IMR-90 (cell line): ENCODE measurements around the gene KIAA0232. TPM values are rescaled to one million over a fixed set of nuclear protein-coding genes. Genes with fewer than 3 reads are reported as not detected.

Source experiments
- ATAC-seq: fragments of 200-7000 bp; cut with Tn5 transposase; 2 replicates; pipeline ENCODE4 v1.9.1; 2020; ENCODE audit warnings: low read depth, mild to moderate bottlenecking, moderate library complexity
- BruUV-seq: library from RNA; stranded (reverse); fragments of 400-500 nt; replicated peaks from 2 replicates; lab custom pipeline; 2021; lab: Mats Ljungman, UMichigan
- CTCF ChIA-PET: fragments of 300-600 bp; formaldehyde crosslinking; extraction: SDS; loops from one replicate; lab custom pipeline; 2021; ENCODE audit warnings: antibody characterized with exemption; lab: Yijun Ruan, JAX
- POLR2A ChIA-PET: fragments of 300-600 bp; sonication (Branson Sonifier 250); formaldehyde crosslinking; loops from one replicate; lab custom pipeline; 2022; ENCODE audit warnings: antibody characterized with exemption; ENCODE audit not compliant: unreplicated experiment; lab: Charles Lee
- DNase-seq: peaks from one replicate; pipeline ENCODE4 v3.0.0; 2013
- H2AFZ ChIP-seq: replicated peaks from 2 replicates; pipeline ENCODE3; 2013; ENCODE audit warnings: low read length, mild to moderate bottlenecking; ENCODE audit not compliant: poor library complexity
- H2AK5ac ChIP-seq: 2 replicates; pipeline ENCODE4 v1.6.1; 2013; ENCODE audit warnings: low read depth, low read length, inconsistent platforms
- H2AK9ac ChIP-seq: replicated peaks from 2 replicates; pipeline ENCODE3; 2013; ENCODE audit warnings: mild to moderate bottlenecking, low read depth, low read length, moderate library complexity; ENCODE audit not compliant: poor library complexity
- H2BK120ac ChIP-seq: 2 replicates; pipeline ENCODE4 v1.6.1; 2013; ENCODE audit warnings: low read depth, low read length, inconsistent platforms
- H2BK15ac ChIP-seq: 3 replicates; pipeline ENCODE4 v1.6.1; 2013; ENCODE audit warnings: low read depth, low read length, inconsistent platforms
- H2BK20ac ChIP-seq: 2 replicates; pipeline ENCODE4 v1.6.1; 2013; ENCODE audit warnings: low read depth, mild to moderate bottlenecking, inconsistent platforms, low read length, moderate library complexity
- H2BK5ac ChIP-seq: 2 replicates; pipeline ENCODE4 v1.6.1; 2013; ENCODE audit warnings: mild to moderate bottlenecking, low read depth, low read length, inconsistent platforms; ENCODE audit not compliant: poor library complexity, severe bottlenecking
- H3K14ac ChIP-seq: replicated peaks from 2 replicates; pipeline ENCODE4 v1.6.1; 2013; ENCODE audit warnings: low read depth, low read length, inconsistent platforms
- H3K18ac ChIP-seq: 2 replicates; pipeline ENCODE4 v1.6.1; 2013; ENCODE audit warnings: low read depth, low read length, control low read depth
- H3K23ac ChIP-seq: 2 replicates; pipeline ENCODE4 v1.6.1; 2013; ENCODE audit warnings: low read depth, low read length, inconsistent platforms
- H3K27ac ChIP-seq: 2 replicates; pipeline ENCODE4 v1.5.1; 2013; ENCODE audit warnings: mild to moderate bottlenecking, control low read depth, low read length; ENCODE audit not compliant: insufficient read depth
- H3K27me3 ChIP-seq: 2 replicates; pipeline ENCODE4 v1.6.1; 2013; ENCODE audit warnings: low read length; ENCODE audit not compliant: control insufficient read depth, insufficient read depth
- H3K36me3 ChIP-seq: 2 replicates; pipeline ENCODE4 v1.6.1; 2013; ENCODE audit warnings: low read length, mixed read lengths; ENCODE audit not compliant: control insufficient read depth, insufficient read depth
- H3K4ac ChIP-seq: 2 replicates; pipeline ENCODE4 v1.6.1; 2013; ENCODE audit warnings: low read depth, low read length, inconsistent platforms
- H3K4me1 ChIP-seq: 2 replicates; pipeline ENCODE4 v1.6.1; 2013; ENCODE audit warnings: low read length, mixed read lengths; ENCODE audit not compliant: control insufficient read depth, insufficient read depth
- H3K4me2 ChIP-seq: 2 replicates; pipeline ENCODE4 v1.6.1; 2013; ENCODE audit warnings: low read depth, mild to moderate bottlenecking, control low read depth, low read length, moderate library complexity
- H3K4me3 ChIP-seq: 2 replicates; pipeline ENCODE4 v1.5.1; 2013; ENCODE audit warnings: low read depth, mild to moderate bottlenecking, control low read depth, low read length, moderate library complexity; ENCODE audit not compliant: insufficient read depth
- H3K56ac ChIP-seq: 2 replicates; pipeline ENCODE4 v1.6.1; 2013; ENCODE audit warnings: low read length, inconsistent platforms; ENCODE audit not compliant: insufficient read depth; ENCODE audit errors: extremely low read depth
- H3K79me1 ChIP-seq, 2 experiments: 2 replicates each; pipeline ENCODE4 v1.6.1; 2013; ENCODE audit warnings: low read length in 2 of 2, inconsistent platforms in 1 of 2, low read depth in 1 of 2
- H3K9ac ChIP-seq: 2 replicates; pipeline ENCODE4 v1.6.1; 2013; ENCODE audit warnings: low read depth, low read length, control low read depth
- H3K9me1 ChIP-seq: 2 replicates; pipeline ENCODE4 v1.6.1; 2013; ENCODE audit warnings: low read length, inconsistent platforms; ENCODE audit not compliant: insufficient read depth
- H3K9me3 ChIP-seq: 2 replicates; pipeline ENCODE4 v1.6.1; 2013; ENCODE audit warnings: low read length; ENCODE audit not compliant: control insufficient read depth, insufficient read depth
- H4K20me1 ChIP-seq: 2 replicates; pipeline ENCODE4 v1.6.1; 2013; ENCODE audit warnings: low read length, inconsistent platforms; ENCODE audit not compliant: insufficient read depth
- H4K5ac ChIP-seq: 2 replicates; pipeline ENCODE4 v1.6.1; 2013; ENCODE audit warnings: mild to moderate bottlenecking, low read depth, low read length, control low read depth
- H4K8ac ChIP-seq, 2 experiments: 2 replicates each; pipeline ENCODE4 v1.6.1; 2013; ENCODE audit warnings: low read depth in 2 of 2, low read length in 2 of 2, control low read depth in 1 of 2, inconsistent platforms in 1 of 2
- H4K91ac ChIP-seq: 2 replicates; pipeline ENCODE4 v1.6.1; 2013; ENCODE audit warnings: low read depth, low read length, inconsistent platforms; ENCODE audit not compliant: insufficient read depth
- BHLHE40 ChIP-seq: fragments of 150-350 bp; IDR thresholded peaks from 2 replicates; pipeline ENCODE4 v1.6.1; 2016; ENCODE audit warnings: mild to moderate bottlenecking, low read depth, low read length
- CHD1 ChIP-seq: IDR thresholded peaks from 2 replicates; pipeline ENCODE4 v1.6.1; 2012; ENCODE audit warnings: low read depth, low read length, improper control_type of control experiment
- ELK1 ChIP-seq: fragments of 150-350 bp; IDR thresholded peaks from 2 replicates; pipeline ENCODE4 v1.6.1; 2016; ENCODE audit warnings: low read depth, mild to moderate bottlenecking, low read length, moderate library complexity, borderline replicate concordance
- FOS ChIP-seq: fragments of 150-350 bp; IDR thresholded peaks from 2 replicates; pipeline ENCODE4 v1.6.1; 2016; ENCODE audit warnings: low read depth, low read length
- MAFK ChIP-seq: IDR thresholded peaks from 2 replicates; pipeline ENCODE4 v1.6.1; 2012; ENCODE audit warnings: low read depth, low read length, improper control_type of control experiment
- MXI1 ChIP-seq: IDR thresholded peaks from 2 replicates; pipeline ENCODE4 v1.6.1; 2012; ENCODE audit warnings: low read depth, mild to moderate bottlenecking, low read length, moderate library complexity, borderline replicate concordance
- NFE2L2 ChIP-seq: fragments of 150-350 bp; IDR thresholded peaks from 2 replicates; pipeline ENCODE4 v1.6.1; 2016; ENCODE audit warnings: low read depth, mild to moderate bottlenecking, low read length
- POLR2A ChIP-seq: IDR thresholded peaks from 2 replicates; pipeline ENCODE4 v1.6.1; 2012; ENCODE audit warnings: mild to moderate bottlenecking, low read depth, low read length
- RAD21 ChIP-seq: IDR thresholded peaks from 2 replicates; pipeline ENCODE4 v1.6.1; 2012; ENCODE audit warnings: low read length, improper control_type of control experiment
- RCOR1 ChIP-seq: IDR thresholded peaks from 2 replicates; pipeline ENCODE4 v1.6.1; 2012; ENCODE audit warnings: mild to moderate bottlenecking, low read length, improper control_type of control experiment; ENCODE audit not compliant: insufficient replicate concordance
- RFX5 ChIP-seq: IDR thresholded peaks from 2 replicates; pipeline ENCODE4 v1.8.0; 2012; ENCODE audit warnings: low read depth, mild to moderate bottlenecking, low read length, moderate library complexity
- SMC3 ChIP-seq: fragments of 150-350 bp; IDR thresholded peaks from 2 replicates; pipeline ENCODE4 v1.6.1; 2016; ENCODE audit warnings: low read depth, mild to moderate bottlenecking, antibody characterized with exemption, low read length, moderate library complexity
- USF2 ChIP-seq: fragments of 150-350 bp; IDR thresholded peaks from 2 replicates; pipeline ENCODE4 v1.6.1; 2017; ENCODE audit warnings: mild to moderate bottlenecking, antibody characterized with exemption, low read length, low read depth
- WGBS, 2 experiments: methylation state at CpG; one replicate each; pipeline versions ENCODE4 v1.1.5 to v1.1.7; 2013; ENCODE audit warnings: missing lambda C conversion rate in 2 of 2; ENCODE audit not compliant: insufficient read length in 1 of 2; ENCODE audit errors: extremely low coverage in 2 of 2; 5-methylcytosine and 5-hydroxymethylcytosine counted together
- dilution Hi-C: fragments of 300-500 bp; cut with HindIII; formaldehyde crosslinking; loops from one replicate; pipeline ENCODE4 v1.14.3; 2018; ENCODE audit warnings: low sequenced_read_pairs; ENCODE audit not compliant: unreplicated experiment
- in situ Hi-C: fragments of 300-500 bp; cut with MboI; formaldehyde crosslinking; loops from 3 replicates; pipeline ENCODE4 v1.14.3; 2019; ENCODE audit warnings: low sequenced_read_pairs, inconsistent platforms, mixed read lengths
- intact Hi-C: fragments of 100-400 bp; cut with micrococcal nuclease; formaldehyde crosslinking; loops from 2 replicates; pipeline ENCODE4 v1.10.0; 2022
- polyA plus RNA-seq, 3 experiments: library from polyadenylated mRNA; depleted of rRNA; stranded (reverse); fragments of >200 nt; gene quantifications; 2 replicates each; pipeline ENCODE4 v1.2.3, GENCODE V29; 2012; ENCODE audit warnings: low replicate concordance in 1 of 3
- total RNA-seq: library from RNA; depleted of rRNA; stranded (reverse); fragments of >200 nt; gene quantifications from 2 replicates; pipeline ENCODE4 v1.2.3, GENCODE V29; 2012
- TF ChIP-seq, protein P1 (sequence below): conservative IDR thresholded peaks from 2 replicates; pipeline ENCODE4 v1.5.1; 2012; ENCODE audit warnings: mild to moderate bottlenecking, low read depth, low read length, improper control_type of control experiment

The KIAA0232 gene
- total and polyA plus RNA-seq, 2 of the 4 experiments (the other 2 are of a cell fraction), result 6.8 to 19.5 TPM

- no peaks in the 10 kb centered on the region for H4K20me1 ChIP-seq
- peak overlapping the region; percentile 61; the same call in 1 of the 2 replicates for H3K14ac ChIP-seq
- peak overlapping the region; percentile 63 for H3K4ac ChIP-seq
- ChIA-PET CTCF (no interaction called here), POLR2A (no interaction called here)
- no peaks in the 10 kb centered on the region for H3K9me3 ChIP-seq
- H4K91ac ChIP-seq, result peak overlapping the region; percentile 86
- H3K79me1 ChIP-seq, result no peaks in the 10 kb centered on the region
- H4K8ac ChIP-seq, result peak overlapping the region; percentile 14 to 83; a peak in 3 of 4 replicates
- peak overlapping the region; percentile 83 for H2BK120ac ChIP-seq
- H2BK20ac ChIP-seq, result peak overlapping the region; percentile 68
- peak overlapping the region; percentile 4; the same call in 1 of the 3 replicates for H2BK15ac ChIP-seq
- 12% methylated on average over 5 of the region's 20 CpGs; no CpG with 5 or more reads in 1 of the 2 experiments for WGBS, 2 experiments
- H3K27me3 ChIP-seq, result no peaks in the 10 kb centered on the region
- H3K4me2 ChIP-seq, result peak overlapping the region; percentile 2
- no peaks in the 10 kb centered on the region for H3K36me3 ChIP-seq
- in situ Hi-C loops (no loop called here), dilution Hi-C loops (no loop called here), intact Hi-C loops (loop anchor here (1.0 to 5.0 kb wide), 2 partner anchors 95 to 178 kb away; no protein-coding TSS in a partner anchor)
- H3K56ac ChIP-seq, result no peak overlapping the region
- no peak overlapping the region for H3K4me3 ChIP-seq
- H2BK5ac ChIP-seq, result peak overlapping the region; percentile 69
- H3K23ac ChIP-seq, result peak overlapping the region; percentile 63; the same call in 1 of the 2 replicates
- no peak overlapping the region for H3K9ac ChIP-seq
- H3K27ac ChIP-seq, result peak overlapping the region; percentile 99; the same call in 1 of the 2 replicates
- peak overlapping the region; percentile 21; the same call in 1 of the 2 replicates for H3K18ac ChIP-seq
- H3K9me1 ChIP-seq, result peaks cover 5% of the 10 kb centered on the region; the same call in 1 of the 2 replicates
- peaks cover 22% of the 10 kb centered on the region for H3K4me1 ChIP-seq
- peak overlapping the region; percentile 95 for H2AFZ ChIP-seq
- ATAC-seq (peak; percentile 49), DNase-seq (peak; percentile 79)
- H2AK9ac ChIP-seq, result peak overlapping the region; percentile 87
- BruUV-seq, result no TSS peak
- peak overlapping the region; percentile 19 for H4K5ac ChIP-seq
- H2AK5ac ChIP-seq, result peak overlapping the region; percentile 44; the same call in 1 of the 2 replicates
- TF ChIP-seq, protein P1, sequence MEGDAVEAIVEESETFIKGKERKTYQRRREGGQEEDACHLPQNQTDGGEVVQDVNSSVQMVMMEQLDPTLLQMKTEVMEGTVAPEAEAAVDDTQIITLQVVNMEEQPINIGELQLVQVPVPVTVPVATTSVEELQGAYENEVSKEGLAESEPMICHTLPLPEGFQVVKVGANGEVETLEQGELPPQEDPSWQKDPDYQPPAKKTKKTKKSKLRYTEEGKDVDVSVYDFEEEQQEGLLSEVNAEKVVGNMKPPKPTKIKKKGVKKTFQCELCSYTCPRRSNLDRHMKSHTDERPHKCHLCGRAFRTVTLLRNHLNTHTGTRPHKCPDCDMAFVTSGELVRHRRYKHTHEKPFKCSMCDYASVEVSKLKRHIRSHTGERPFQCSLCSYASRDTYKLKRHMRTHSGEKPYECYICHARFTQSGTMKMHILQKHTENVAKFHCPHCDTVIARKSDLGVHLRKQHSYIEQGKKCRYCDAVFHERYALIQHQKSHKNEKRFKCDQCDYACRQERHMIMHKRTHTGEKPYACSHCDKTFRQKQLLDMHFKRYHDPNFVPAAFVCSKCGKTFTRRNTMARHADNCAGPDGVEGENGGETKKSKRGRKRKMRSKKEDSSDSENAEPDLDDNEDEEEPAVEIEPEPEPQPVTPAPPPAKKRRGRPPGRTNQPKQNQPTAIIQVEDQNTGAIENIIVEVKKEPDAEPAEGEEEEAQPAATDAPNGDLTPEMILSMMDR, result peak; percentile 31; the same call in 1 of the 2 replicates
- TF ChIP-seq NFE2L2 (peak; percentile 63), ELK1 (no peak), MXI1 (no peak), RFX5 (no peak), RAD21 (peak; percentile 29; the same call in 1 of the 2 replicates), RCOR1 (no peak), FOS (no peak), MAFK (no peak), SMC3 (no peak), CHD1 (no peak), USF2 (no peak), BHLHE40 (no peak), POLR2A (no peak)
Observed at GRCh38 chr4:6892190-6892908, 109.8 kb downstream of the KIAA0232 start.
